GM21447 (cell line): ENCODE measurements around the gene RBM17.
"Not testable (repeated sequence)": the region's sequence is repeated elsewhere in the genome, so short reads cannot be mapped to it uniquely, and the experiment has no call there.

ENCODE experiments used
- ATAC-seq: cut with Tn5 transposase; IDR thresholded peaks from one replicate; pipeline ENCODE4 v1.9.1; 2021; ENCODE audit not compliant: unreplicated experiment

RBM17 gene

DNA sequence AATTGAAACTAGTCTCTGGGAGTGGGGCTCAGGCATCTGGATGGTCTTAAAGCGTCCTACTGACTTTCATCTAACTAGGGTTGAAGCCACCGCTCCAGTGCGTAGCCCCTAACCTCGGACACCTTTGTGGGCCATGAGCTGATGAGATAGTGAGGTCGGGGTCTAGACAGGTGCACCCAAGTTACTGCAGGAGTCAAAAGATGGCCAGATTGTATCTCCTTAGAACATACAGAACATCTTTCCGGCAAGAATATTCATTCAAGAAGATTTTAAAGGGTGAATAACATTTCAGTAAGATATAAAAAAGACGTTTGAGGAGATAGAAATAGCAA is 20.6 kb downstream of the RBM17 start:
- no peak for ATAC-seq

- no peak for ATAC-seq
Measured at GRCh38 chr10:6110136-6110535, 21.3 kb downstream of the RBM17 start.

DNA sequence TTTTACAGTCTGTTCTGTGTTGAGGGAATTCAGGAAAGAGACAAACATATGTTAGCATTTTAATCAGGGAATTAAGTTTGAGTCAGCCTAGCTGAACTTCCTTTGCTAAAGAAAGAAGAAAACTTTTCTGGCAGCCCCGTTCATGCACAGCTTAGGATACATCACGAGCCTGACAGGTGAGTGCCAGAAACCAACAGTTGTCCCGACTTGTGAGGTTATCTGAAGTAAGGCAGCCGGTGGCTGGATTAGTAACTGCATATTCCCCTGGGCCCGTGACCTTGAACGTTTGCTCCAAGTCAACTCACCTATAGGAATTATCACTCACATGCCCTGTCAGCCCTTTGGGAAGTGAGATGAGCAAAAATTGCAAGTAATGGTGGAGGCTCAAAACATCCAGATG is 24.1 kb downstream of the RBM17 start:
- ATAC-seq, result no peak

GRCh38 chr10:6114299-6114698 is 25.5 kb downstream of the RBM17 start:
- no peak for ATAC-seq

DNA sequence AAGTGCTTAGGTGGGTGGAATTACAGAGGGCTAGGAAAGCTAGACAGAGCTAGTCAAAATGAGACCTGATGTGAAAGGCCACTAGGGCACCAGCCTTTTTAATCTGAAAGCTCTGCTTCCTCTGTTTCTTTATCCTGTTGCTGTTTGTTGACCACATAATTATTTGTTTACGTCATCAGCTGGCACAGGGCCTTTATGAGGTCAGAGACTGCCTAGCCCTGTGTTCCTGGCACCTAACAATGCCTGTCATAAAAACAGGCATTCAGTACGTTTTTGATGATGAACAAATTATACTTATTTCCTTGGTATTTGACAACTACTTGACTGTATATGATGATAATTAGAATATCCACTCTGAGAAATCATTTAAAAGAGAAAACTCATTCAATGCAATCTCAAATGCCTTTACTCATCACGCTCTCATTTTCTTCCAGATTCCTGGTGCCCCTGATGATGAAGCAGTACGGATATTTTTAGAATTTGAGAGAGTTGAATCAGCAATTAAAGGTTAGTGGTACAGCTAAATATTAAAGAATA is 26.0 kb downstream of the RBM17 start:
- no peak for ATAC-seq

DNA sequence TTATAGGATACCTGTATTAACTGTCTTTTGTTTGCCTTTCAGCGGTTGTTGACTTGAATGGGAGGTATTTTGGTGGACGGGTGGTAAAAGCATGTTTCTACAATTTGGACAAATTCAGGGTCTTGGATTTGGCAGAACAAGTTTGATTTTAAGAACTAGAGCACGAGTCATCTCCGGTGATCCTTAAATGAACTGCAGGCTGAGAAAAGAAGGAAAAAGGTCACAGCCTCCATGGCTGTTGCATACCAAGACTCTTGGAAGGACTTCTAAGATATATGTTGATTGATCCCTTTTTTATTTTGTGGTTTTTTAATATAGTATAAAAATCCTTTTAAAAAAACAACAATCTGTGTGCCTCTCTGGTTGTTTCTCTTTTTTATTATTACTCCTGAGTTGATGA is 26.6 kb downstream of the RBM17 start:
- ATAC-seq, result no peak

DNA sequence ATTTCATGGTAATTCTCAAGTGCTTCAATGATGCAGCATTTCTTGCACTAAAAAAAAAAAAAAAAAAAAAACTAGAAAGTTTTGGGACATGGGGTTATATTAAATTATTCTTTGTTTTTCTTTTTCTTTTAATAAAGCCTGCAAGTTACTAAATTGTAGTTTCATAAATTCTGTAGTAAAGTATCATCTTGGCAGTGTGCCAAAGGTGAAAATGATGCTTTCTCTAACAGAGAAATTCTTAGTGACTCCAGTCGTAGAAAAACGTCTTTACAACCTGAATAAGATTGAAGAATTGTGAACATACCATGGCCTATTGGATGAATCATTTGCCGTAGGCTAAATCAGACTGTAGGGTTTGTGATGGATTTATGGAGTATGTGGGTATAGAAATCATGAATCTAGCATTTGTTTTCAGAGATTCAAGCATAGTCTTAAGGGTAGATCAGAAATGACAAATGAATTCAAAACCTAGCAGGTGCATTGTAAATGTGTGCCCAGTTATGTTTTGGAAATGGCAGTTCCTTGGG is 27.1 kb downstream of the RBM17 start:
- no peak for ATAC-seq

DNA sequence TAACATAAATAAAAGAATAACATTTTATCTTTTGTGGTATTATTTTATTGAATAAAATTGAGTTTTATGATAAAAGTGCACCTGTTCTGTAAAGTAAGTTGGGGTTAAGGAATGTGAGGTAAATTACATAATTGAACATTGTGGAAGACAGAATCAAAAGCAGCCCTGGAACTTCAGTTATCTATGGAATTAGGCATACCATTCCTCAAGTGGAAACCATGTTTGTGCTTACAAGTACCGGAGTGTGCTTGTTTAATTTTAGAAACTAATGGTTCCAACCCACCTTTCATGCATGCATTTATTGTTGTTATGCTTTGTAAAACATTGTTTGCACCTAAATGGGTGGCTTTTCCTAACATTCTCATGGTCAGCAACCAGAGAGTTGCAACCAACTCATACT is 28.0 kb downstream of the RBM17 start:
- ATAC-seq, result no peak

GRCh38 chr10:6117711-6118110 is 28.9 kb downstream of the RBM17 start:
- ATAC-seq, result no peak

DNA sequence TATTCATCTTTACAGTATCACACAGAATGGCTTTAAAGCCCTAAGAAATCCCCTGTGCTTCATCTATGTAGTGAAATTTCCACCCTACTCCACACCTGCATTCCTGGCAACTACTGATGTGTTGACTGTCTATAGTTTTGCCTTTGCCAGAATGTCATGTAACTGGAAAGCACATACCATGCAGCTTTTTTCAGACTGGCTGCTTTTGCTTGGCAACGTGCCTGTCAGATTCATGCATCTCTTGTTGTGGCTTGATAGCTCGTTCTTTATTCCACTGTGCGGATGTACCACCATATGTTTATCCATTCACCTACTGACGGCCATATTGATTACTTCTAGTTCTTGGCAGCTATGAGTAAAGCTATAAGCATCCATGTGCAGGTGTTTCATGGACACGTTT is 30.6 kb downstream of the RBM17 start:
- no peak for ATAC-seq

DNA sequence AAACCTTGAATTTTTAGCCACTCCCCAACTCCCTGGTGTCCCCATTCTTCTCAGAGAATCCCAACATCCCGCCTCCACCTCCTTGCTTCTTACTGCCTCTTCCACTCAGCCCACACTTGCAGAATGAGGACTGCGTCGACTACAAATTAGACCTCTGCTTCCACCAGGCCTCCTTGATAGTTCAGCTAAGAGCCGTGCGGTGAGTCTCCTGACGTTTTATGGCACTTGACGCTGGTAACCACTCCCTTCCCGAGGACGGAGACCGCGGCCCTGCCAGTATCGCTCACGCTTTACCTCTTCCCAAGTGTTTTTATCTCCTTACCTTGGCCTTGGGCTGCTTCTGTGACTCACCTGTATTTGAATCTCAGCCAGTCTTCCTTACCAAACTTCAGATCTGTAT is 31.1 kb downstream of the RBM17 start:
- ATAC-seq, result no peak

- ATAC-seq, result no peak
Measured at GRCh38 chr10:6120691-6121090, 31.9 kb downstream of the RBM17 start.

DNA sequence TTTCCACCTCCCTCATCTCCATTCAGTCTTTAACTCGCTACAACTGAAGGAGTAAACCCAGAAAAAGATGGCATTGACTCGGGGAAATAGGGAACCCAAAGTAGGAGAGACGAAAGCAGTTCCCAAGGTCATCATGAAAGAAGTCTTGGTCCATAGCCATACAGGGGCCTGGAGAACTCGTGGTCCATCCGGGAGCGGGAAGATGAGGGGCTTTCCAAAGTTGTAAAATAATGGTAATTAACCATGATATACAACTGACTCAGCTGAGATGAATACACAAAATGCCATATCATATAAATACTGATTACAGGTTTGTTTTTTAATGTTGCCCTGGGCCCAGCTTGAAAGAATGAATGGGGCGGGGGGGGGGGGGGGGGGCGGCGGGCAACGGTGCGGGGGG is 32.3 kb downstream of the RBM17 start:
- ATAC-seq, result no peak

GRCh38 chr10:6123532-6123931 is 34.7 kb downstream of the RBM17 start:
- ATAC-seq, result no peak

DNA sequence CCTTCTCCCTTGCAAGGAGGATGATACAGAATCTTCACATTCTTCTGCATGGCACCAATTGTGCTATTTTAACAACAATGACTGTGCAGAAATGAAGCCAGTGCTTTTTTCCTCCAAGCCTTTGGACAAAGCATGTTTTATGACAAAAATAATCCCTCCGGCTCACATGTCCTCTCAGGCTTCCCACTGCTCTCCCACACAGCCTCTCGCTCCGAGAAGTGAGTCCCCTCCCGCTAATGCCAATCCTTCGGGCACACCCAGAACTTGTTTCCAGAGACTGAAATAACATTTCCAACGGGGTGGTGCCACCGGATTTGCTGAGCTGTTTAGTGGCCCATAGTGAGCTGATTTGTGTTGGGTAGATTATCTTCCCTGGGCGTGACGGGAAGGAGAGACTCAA is 35.8 kb downstream of the RBM17 start:
- ATAC-seq, result no peak

DNA sequence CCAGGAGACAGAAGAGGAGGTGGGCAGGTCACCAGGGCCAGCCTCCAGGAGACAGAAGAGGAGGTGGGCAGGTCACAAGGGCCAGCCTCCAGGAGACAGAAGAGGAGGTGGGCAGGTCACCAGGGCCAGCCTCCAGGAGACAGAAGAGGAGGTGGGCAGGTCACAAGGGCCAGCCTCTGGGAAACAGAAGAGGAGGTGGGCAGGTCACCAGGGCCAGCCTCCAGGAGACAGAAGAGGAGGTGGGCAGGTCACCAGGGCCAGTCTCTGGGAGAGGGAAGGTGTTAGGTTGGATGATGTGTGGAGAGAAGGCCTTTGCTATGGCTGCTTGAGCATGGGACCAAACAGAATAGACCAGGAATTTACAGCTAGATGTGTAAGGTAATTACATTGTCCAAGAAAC is 38.6 kb downstream of the RBM17 start:
- ATAC-seq, result not testable (repeated sequence)

- no peak for ATAC-seq
Measured at GRCh38 chr10:6128087-6128486, 39.3 kb downstream of the RBM17 start.

DNA sequence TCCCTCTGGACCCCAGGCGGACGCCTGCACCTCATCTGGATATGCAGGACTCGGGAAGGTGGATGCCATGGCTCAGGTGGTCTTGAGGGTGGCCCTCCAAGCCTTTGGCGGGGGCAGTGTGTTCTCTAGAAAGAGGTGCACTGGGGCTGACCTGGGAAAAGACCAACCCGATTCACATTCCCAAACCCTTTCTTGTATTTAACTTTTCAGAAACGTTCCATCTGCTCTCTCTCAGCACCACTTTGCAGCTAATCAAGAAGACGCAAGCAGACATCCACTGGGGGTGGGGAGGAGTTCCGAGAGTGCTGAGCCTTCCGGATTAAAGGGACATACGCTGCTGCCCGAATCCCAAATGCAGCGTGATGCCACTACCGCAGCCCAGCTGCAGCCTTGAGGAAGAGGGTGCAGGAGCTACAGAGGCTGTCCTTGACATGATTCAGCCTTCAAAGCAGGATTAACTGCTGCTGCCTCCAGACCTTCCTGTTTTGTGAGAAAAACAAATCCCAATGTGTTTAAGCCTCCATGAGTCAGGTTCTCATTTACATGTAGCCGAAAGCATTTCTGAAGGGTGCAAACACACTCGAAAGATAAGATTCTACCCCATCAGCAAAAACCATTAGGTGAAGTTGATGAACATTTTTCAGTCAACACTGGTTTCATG is 39.9 kb downstream of the RBM17 start:
- no peak for ATAC-seq

DNA sequence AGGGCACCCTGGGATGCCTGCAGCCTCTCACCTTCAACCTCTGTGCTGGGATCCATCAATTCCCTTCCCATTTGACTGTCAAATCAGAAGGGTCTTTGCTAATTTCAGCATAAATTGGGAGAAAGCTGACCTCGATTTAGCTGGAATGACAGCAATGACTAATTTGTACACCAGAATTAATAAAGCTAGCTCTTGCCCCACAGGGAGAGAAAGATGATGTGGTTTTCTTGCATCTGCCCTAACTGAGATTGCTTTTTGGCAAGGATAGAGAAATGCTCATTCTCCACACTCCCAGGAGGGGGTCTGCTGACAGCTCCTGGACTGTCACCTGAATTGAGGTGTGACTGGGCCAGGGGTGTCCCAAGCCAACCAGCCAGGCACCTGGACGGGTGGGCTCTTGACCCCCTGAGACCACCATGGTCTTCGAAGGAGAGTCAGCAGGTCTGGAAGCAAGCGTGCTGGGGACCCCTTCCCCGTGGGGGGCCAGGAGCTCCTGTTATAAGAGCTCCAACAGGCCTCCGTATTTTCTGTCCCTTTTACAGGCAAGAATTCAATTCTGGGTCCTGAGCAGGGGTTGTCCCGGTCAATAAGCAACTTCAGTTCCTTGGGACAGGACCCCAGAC is 42.1 kb downstream of the RBM17 start:
- no peak for ATAC-seq

- no peak for ATAC-seq
Measured at GRCh38 chr10:6133331-6134098, 44.7 kb downstream of the RBM17 start.

GRCh38 chr10:6134099-6134823 is 45.4 kb downstream of the RBM17 start:
- ATAC-seq, result no peak
